GM19397 (cell line): ENCODE results near the gene TFDP1.
A peak's percentile ranks its signal among the peaks of the same experiment; 100 is the strongest.
"Not testable (repeated sequence)": the region's sequence is repeated elsewhere in the genome, so short reads cannot be mapped to it uniquely, and the experiment has no call there.

Source experiments
- ATAC-seq: cut with Tn5 transposase; IDR thresholded peaks from one replicate; pipeline ENCODE4 v1.9.1; 2021; ENCODE audit warnings: mild to moderate bottlenecking, moderate library complexity; ENCODE audit not compliant: unreplicated experiment

Gene TFDP1

DNA sequence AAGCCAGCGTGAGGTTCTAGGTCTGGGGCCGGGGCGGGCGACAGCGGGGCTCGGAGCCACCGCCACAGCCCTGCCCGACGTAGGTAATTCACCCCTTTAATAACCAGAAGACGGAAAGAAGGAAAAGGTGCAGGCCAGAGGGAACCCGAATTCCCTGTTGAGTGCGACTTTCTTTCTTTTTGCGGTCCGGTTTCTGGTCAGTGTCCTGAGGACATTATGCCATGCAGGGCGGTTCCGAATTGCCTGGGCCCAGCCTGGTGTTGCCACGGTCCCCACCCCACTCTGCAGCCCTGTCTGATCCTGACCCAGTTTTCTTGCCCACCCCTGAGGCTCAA, 18.4 kb upstream of the TFDP1 start:
- ATAC-seq: no peak

DNA sequence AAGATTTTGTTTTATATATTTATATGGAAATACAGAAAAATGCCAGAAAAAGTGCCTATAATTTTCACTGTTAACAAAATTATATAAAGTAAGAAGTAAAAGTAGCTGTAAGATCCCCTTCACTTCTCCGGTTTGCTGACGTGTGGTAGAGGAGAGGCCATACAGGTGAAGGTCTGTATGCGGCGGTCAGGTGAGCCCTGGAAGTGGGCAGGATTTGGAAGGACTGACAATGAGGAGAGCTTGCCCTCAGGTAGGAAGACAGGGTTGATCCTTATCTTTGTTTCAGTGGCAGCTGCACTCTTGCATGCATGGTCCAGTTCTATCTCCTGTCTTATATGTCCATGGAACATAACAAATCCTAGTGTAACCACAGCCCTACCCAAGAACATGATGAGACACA, 16.9 kb upstream of the TFDP1 start:
- no peak for ATAC-seq

DNA sequence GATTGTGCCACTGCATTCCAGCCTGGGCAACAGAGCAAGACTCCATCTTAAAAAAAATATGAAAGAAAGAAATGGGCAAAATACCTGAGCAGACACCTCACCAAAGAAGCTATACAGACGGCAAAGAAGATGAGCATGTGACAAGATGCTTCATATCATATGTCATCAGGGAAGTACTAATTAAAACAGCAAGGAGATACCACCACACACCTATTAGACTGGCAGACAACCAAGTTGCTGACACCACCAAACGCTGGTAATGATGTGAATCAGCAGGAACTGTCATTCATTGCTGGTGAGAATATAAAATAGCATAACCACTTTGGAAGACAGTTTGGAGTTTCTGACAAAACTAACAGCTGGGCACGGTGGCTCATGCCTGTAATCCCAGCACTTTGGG, 11.5 kb upstream of the TFDP1 start:
- ATAC-seq: no peak

DNA sequence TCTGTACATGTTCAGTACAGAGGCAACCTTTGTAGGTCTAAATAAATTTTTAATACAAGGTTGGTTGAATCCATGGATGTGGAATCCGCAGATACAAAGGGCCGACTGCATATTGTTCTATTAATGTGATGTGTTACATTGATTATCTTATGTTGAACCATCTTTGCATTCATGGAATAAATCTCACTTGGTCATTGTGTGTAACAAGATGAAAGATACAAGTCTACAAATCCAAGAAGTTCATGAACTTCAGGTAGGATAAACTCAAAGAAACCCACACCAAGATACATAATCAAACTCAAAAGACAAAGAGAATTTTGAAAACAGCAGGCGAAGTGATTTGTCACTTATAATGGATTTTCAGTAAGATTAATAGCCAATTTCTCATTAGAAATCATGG, 8.0 kb upstream of the TFDP1 start:
- ATAC-seq: no peak

DNA sequence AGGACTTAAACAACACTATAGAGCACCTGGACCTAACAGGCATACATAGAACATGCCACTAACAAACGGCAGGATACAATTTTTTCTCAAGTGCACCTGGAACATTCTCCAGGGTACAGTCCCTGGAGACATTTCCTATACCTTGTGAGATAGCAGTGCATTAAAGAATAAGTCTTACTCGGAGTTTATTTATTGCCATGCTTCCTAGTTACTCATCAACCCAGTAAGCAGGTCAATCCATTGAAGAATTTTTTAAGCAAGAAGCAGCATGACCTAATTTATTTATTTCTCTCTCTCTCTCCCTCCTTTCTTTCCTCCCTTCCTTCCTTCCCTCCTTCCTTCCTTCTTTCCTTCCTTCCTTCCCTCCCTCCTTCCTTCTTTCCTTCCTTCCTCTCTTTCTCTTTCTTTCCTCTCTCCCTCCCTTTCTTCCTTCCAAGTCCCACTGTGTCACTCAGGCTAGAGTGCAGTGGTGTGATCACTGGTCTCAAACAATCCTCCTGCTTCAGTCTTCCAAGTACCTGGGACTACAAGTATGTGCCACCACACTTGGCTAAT, 6.6 kb upstream of the TFDP1 start:
- no peak for ATAC-seq

DNA sequence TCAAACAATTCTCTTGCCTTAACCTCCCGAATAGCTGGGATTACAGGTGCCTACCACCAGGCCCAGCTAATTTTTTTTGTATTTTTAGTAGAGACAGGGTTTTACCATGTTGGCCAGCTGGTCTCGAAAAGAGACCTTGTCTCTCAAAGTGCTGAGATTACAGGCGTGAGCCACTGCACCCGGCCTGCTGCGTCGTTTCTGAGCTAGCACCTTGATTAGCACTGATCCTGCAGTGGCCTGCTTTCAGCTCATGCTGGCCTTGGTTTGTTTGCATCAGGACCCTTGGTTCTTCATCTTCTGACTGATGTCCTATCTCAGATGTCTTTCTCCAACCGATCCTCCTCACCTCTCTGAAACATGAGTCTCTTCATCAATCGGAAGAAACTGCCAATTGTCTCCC, 4.9 kb upstream of the TFDP1 start:
- ATAC-seq: no peak

DNA sequence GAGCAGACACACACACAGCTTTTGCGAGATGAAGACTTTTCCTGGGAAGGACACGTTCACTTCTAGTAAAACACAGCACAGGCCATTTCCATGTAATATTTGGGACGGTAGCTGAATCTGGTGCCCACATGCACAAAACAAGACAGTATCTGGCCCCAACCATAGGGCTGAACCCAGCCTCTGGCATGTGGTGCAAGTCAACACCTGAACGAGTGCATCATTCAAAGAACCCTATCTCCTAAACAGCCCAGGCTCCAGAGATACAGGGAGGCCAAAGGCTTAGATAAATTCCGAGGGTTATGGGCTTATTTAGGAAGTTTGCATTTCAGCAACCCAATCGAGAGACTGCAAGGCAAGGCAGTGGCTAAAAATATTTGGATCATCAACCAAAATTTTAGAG, 2.7 kb upstream of the TFDP1 start:
- no peak for ATAC-seq

DNA sequence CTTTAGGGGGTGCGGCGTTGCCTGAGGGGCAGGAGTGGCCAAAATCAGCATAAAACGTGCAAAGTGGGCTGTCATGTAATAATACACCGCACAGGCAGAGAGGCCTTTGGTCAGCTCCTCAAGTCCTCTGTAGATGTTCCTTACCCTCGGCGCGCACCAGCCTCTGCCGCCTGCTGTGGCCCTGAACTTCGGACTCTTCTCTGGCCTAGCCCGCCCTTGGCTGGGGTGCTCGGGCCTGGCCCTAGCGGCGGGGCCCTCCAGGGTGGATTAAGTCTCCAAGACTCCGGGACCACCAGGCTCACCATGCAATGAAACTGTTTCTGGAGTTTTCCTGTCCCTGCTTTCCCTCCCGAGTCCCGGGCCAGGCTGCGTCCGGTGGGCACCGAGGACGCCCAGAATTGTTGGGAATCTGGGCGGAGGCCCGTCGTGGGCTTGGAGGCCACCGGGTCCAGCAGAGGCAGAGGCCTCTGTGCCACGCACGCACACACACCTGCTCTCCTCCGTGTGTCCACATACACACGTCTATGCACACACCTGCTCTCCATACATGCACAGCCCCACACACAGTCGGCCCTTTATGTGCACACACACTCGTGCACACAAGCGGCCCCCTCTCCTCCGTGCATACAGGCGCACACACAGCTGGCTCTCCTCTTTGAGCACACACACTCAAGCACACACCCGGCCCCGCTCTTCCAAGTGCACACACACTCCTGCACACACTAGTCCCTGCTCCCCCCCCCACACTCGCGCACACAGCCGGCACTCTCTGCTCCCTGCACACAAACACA, 1.5 kb upstream of the TFDP1 start:
- ATAC-seq: no peak

DNA sequence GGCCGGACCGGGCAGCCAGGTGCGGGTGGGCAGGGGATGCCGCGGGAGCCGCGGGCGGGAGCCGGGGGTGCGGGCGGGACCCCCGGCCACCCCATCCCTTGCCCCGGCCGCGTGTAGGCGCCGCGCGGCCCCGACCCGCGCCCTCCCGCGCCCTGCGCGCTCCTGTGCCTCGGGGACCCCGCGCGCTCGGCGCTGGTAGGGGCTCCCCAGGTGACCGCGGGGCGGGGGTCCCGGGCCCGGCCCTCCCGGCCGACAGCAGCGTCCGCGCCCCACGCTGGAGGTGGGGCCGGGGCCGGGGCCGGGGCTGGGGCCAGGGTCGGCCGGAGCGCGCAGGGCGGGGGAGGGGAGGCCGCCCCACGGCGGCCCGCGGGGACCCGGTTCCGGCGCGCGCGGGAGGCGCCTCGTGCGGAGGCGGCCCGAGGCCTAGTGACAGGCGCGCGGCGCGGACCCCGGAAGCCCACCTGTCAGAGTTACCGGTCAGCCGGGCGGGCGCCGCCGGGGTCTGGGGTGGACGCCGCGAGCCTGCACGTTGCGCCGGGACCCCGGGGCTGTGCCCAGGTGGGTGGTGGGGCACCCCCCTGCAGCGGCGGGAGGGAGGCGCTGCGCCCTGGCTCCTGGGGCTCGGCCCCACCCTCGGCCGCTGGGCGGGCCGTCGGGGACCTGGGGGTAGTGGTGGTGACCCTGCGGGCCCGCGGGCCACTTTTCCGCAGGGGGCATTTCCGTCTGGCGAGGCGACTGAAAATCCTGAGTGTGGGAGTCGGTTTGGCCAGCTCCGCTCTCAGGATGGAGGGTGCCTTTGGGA, 518 bp downstream of the TFDP1 start:
- ATAC-seq: peak; percentile 39

DNA sequence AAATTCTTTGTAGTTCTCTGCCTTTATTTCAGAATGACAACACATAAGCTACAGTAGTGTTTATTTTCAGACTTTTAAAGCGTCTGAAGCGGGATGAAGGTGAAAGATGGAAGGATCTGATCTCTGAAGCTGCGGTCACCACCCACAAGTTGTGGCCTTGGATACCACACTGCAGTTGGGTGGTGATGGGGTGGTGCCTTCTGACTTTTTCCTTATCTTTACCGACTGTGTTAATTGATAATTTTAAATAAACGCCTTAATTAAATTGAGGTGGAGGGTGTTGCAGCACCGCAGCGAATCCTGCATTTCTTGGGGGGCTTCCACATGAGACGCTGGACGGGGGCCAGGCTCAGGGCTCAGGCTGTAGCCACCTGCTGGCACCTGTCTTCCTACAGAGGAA, 1.3 kb downstream of the TFDP1 start:
- no peak for ATAC-seq

DNA sequence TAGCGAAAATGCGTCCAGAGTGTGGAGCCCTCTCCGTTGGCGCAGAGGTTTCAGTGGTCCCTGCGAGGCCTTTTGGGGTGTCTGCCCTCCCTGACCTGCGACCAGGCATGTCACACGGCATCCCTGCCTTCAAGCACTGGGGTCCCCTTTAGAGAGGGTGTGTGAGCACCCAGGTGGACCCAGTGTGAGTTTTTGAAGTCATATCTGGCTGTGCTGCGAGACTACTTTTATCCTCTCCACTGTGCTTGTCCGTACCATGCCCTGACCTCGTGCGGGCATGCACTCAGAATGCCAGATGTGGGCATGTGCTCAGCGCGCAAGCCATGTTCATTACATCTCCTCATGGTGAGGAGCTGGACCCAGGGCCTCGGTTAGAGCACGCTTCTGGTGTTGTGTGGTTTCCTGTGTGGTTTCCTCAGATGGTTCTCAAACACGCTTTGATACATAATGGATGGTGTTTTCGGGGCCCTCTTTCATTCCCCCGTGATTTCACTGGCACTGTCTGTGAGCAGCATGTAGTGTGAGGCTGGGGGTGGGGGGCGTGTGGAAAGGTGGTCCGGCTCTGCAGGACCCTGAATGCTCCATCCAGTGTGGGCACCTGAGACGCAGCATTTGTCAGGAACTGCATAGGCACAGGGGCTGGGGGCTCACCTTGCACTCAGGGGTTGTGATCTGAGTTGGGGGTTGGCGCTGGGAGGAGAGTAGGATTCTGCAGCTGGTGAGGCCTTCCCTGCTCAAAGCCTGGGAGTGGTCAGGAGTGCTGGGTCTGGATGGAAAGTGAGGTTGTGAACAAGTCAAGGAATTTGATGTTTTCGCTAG, 2.3 kb downstream of the TFDP1 start:
- no peak for ATAC-seq

DNA sequence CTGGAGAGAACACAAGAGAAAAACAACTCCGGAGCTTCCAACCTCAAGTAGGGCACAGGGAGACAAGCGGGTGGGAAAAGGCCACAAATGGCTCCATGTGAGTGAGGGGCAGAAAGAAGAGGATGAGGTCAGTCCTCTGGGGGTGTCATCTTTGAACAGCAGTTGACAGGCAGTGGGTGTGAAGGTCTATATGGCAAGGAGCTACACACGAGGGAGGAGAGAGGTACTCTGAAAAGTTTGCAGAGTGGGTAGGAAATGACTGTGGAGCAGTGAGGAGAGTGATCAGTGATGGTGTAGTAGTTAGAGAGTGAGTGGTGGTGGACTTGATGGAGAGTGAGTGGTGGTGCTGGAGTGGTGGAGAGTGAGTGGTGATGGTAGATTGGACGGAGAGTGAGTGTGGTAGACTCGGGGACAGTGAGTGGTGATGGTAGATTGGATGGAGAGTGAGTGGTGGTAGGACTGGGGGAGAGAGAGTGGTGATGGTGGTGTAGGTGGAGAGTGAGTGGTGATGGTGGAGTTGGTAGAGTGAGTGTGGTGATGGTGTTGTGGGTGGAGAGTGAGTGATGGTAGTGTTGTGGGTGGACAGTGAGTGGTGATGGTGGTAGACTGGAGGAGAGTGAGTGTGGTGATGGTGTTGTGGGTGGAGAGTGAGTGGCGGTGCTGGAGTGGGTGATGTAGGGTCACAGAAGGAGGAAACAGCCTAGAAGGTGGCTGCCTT, 4.0 kb downstream of the TFDP1 start:
- no peak for ATAC-seq

DNA sequence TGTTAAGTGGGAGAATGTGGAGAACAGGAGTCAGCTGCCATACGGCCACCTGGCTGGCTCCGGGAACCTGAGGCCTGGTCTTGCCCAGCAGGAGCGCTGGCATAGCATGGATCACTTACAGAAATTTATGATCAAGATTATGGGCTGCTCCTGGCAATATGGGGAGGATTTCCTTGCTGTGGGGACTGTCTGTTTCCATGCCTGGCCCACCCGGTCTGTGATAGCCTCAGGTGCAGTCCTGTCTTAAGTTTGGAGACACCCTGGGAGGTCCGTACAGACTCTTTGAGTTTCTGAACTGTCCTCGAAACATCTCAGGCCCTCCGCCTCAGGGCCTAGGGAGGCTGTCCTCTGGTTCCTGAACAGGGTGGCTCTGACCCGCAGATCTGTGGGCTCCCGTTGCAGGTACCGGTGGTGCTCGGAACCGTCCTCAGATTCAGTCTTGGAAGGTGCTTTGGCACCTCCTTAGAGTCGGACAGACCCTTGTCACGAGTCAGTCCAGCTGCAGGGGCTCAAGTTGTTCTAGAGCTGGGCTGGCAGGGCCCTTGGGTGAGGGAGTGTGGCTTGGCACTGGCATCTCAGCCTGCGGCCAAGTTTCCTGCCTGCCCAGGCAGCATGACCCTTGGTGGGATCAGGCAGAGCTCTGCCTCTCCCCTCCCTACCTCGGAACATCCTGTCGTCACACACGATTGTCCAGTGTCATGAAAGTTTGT, 4.9 kb downstream of the TFDP1 start:
- no peak for ATAC-seq

DNA sequence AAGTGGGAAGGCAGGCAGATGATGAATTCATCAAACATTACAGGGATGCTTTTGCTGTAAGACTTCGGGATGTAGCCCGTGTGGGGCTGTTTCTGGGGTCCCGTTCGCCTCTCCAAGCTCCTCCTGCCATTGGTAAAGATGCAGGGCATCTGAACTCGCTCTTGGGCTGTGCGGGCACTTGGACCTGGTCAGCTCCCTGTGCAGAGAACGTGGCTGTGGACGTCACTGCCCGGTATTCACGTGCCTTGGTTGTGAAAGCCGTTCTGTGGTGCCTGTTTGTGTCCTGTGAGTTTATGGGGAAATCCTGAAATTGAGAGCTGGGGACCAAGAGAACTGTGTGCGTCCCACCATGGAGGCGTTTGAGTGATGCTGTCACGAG, 5.4 kb downstream of the TFDP1 start:
- no peak for ATAC-seq

DNA sequence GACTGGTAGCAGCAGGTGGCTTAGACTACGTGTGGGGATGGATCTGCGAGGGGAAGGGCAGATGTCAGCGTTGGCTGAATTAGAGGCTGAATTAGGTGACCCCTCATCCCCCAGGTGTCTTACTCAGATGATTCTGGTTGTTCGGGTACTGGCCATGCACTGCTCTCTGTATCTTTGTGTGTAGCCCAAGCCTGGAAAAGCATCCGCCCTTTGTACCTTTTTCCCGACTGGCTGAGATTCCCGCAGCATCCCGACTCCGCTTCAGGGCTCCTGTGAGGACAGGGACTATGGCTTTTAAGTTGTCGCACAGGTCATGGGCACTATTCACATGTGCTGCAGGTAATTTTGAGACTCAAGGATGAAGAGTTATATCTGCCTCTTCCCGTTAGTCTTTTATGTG, 7.2 kb downstream of the TFDP1 start:
- no peak for ATAC-seq

DNA sequence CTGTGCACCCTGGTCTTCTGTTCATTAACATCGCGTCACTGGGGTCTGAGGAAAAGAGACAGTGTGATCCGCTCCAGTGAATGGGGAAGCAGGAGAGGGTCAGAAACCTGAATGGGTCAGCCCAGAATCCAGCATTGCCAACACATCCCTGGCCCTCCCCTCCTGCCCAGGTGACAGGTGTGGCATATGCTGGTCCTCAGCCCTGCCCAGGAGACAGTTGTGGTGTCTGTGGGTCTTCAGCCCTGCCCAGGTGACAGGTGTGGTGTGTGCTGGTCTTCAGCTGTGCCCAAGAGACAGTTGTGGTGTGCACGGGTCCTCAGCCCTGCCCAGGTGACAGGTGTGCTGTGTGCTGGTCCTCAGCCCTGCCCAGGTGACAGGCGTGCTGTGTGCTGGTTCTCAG, 8.0 kb downstream of the TFDP1 start:
- ATAC-seq: no peak

DNA sequence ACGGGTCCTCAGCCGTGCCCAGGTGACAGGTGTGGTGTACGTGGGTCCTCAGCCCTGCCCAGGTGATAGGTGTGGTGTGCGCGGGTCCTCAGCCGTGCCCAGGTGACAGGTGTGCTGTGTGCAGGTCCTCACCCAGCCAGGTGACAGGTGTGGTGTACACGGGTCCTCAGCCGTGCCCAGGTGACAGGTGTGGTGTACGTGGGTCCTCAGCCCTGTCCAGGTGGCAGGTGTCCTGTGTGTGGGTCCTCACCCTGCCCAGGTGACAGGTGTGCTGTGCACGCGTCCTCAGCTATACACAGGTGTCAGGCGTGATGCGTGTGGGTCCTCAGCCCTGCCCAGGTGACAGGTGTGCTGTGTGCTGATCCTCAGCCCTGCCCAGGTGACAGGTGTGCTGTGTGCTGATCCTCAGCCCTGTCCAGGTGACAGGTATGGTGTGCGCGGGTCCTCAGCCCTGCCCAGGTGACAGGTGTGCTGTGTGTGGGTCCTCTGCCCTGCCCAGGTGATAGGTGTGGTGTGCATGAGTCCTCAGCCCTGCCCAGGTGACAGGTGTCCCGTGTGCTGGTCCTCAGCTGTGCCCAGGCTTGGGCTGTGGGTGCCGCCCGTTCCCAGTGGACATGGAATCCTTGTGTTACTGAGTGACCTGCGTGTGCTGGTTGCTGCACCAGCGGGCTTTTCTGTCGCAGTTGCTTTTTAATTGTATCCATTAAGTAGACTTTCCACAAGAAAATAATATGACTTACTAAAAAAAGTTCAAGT, 9.7 kb downstream of the TFDP1 start:
- not testable (repeated sequence) for ATAC-seq

DNA sequence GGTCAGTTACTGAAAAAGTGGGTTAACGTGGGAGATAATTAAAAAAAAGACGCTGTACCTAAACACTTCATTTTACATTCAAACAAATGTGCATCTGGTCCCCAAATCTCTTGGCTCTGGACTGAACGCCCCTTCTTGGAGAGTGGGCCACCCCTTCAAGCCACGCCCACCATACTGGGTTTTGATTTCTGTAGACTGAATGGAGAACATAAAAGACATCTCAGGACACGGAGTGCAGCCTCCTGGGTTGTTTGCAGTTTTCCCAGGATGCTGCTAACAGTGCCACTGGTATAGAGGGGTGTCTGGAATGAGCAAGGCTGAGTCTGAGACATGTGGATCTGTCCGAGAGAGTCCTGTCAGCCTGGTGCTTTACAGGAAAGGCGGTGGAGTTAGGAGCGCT, 10.6 kb downstream of the TFDP1 start:
- no peak for ATAC-seq
